Tibial artery (tissue), 4 donors: Measurements from ENCODE around the gene RTP3.
"Not testable (repeated sequence)": the region's sequence is repeated elsewhere in the genome, so short reads cannot be mapped to it uniquely, and the experiment has no call there.

ENCODE experiments used
- DNase-seq, 2 donors: peaks; one replicate each; pipeline ENCODE4 v3.0.0-alpha.2; 2019
- H3K27ac ChIP-seq, 2 donors: fragments of 200-600 bp; sonication (generic) in 1 of 2; 1 replicate in 1 of 2; 2 replicates in 1 of 2; pipeline ENCODE4 v1.5.1; 2018 to 2019; ENCODE audit warnings: mild to moderate bottlenecking in 1 of 2
- H3K27me3 ChIP-seq, 2 donors: fragments of 200-600 bp; sonication (generic) in 1 of 2; one replicate each; pipeline versions ENCODE4 v1.5.1 to v1.6.0; 2016 to 2019
- H3K36me3 ChIP-seq, 3 donors: fragments of 200-600 bp; sonication (generic) in 2 of 3; one replicate each; pipeline ENCODE4 v1.5.1; 2016 to 2019; ENCODE audit warnings: mild to moderate bottlenecking in 2 of 3
- H3K4me1 ChIP-seq, 4 donors: fragments of 200-600 bp; sonication (generic) in 2 of 4; 1 replicate in 3 of 4; 2 replicates in 1 of 4; pipeline ENCODE4 v1.5.1; 2016 to 2019
- H3K4me3 ChIP-seq, 2 donors: fragments of 200-600 bp; sonication (generic) in 1 of 2; 1 replicate in 1 of 2; 2 replicates in 1 of 2; pipeline ENCODE4 v1.5.1; 2018 to 2019; ENCODE audit warnings: mild to moderate bottlenecking in 2 of 2
- H3K9me3 ChIP-seq, 3 donors: fragments of 200-600 bp; sonication (generic) in 1 of 3; one replicate each; pipeline ENCODE4 v1.5.1; 2016 to 2019
- CTCF ChIP-seq, 2 experiments: fragments of 200-600 bp in 1 of 2; fragments of 450-650 bp in 1 of 2; IDR thresholded peaks; one replicate each; pipeline ENCODE4 v1.5.1; 2017 to 2019; ENCODE audit warnings: antibody characterized with exemption in 2 of 2, mild to moderate bottlenecking in 1 of 2, moderate library complexity in 1 of 2
- intact Hi-C: fragments of 100-400 bp; cut with DNase I; formaldehyde crosslinking; loops from one replicate; pipeline ENCODE4 v1.15.0; 2023; ENCODE audit warnings: low total_unique reads

Gene RTP3

GRCh38 chr3:46545818-46546630 lies 48.2 kb downstream of the RTP3 start:
- Histone ChIP-seq H3K9me3 (no peaks in the 10 kb centered on the region), H3K4me1 (no peaks in the 10 kb centered on the region), H3K4me3 (no peak overlapping the region), H3K27me3 (peaks cover 0 to 4% of the 10 kb centered on the region in 2 donors), H3K27ac (no peak overlapping the region), H3K36me3 (no peaks in the 10 kb centered on the region)
- intact Hi-C loops = no loop called here
- TF ChIP-seq CTCF (IDR thresholded peaks at IDR 0.05) = no peak
- DNase-seq = no peak

GRCh38 chr3:46546896-46547440 lies 49.2 kb downstream of the RTP3 start:
- H3K4me3 ChIP-seq = no peak overlapping the region
- TF ChIP-seq CTCF (IDR thresholded peaks at IDR 0.05) = no peak
- no peaks in the 10 kb centered on the region for H3K9me3 ChIP-seq
- intact Hi-C loops = no loop called here
- no peak for DNase-seq
- H3K36me3 ChIP-seq = no peaks in the 10 kb centered on the region
- no peak overlapping the region for H3K27ac ChIP-seq
- H3K4me1 ChIP-seq = no peaks in the 10 kb centered on the region
- peaks cover 0 to 5% of the 10 kb centered on the region in 2 donors for H3K27me3 ChIP-seq

GRCh38 chr3:46548611-46549010 lies 50.8 kb downstream of the RTP3 start:
- H3K27me3 ChIP-seq, H3K4me3 ChIP-seq, H3K4me1 ChIP-seq, H3K9me3 ChIP-seq, H3K27ac ChIP-seq, H3K36me3 ChIP-seq, intact Hi-C loops, DNase-seq: not testable (repeated sequence)

GRCh38 chr3:46549408-46549904 lies 51.7 kb downstream of the RTP3 start:
- Histone ChIP-seq H3K27ac (no peak overlapping the region), H3K36me3 (no peaks in the 10 kb centered on the region), H3K27me3 (peaks cover 0 to 5% of the 10 kb centered on the region in 2 donors), H3K4me1 (no peaks in the 10 kb centered on the region), H3K4me3 (no peak overlapping the region), H3K9me3 (no peaks in the 10 kb centered on the region)
- intact Hi-C loops = no loop called here
- DNase-seq = no peak
- no peak for TF ChIP-seq CTCF (IDR thresholded peaks at IDR 0.05)

- TF ChIP-seq CTCF (IDR thresholded peaks at IDR 0.05) = no peak
- intact Hi-C loops = no loop called here
- Histone ChIP-seq H3K36me3 (no peaks in the 10 kb centered on the region), H3K4me3 (no peak overlapping the region), H3K4me1 (no peaks in the 10 kb centered on the region), H3K27ac (no peak overlapping the region), H3K9me3 (no peaks in the 10 kb centered on the region), H3K27me3 (peaks cover 0 to 5% of the 10 kb centered on the region in 2 donors)
- DNase-seq = no peak
Observed at GRCh38 chr3:46549989-46550388, 52.2 kb downstream of the RTP3 start.
